ENCODE results near the gene NBEAL1. TPM values are rescaled to one million over a fixed set of nuclear protein-coding genes. Genes with fewer than 3 reads are reported as not detected.
"Not testable (repeated sequence)": the region's sequence is repeated elsewhere in the genome, so short reads cannot be mapped to it uniquely, and the experiment has no call there.

The NBEAL1 gene
- polyA plus RNA-seq, 3 donors = 4.2 to 10.1 (median 6.0) TPM

DNA sequence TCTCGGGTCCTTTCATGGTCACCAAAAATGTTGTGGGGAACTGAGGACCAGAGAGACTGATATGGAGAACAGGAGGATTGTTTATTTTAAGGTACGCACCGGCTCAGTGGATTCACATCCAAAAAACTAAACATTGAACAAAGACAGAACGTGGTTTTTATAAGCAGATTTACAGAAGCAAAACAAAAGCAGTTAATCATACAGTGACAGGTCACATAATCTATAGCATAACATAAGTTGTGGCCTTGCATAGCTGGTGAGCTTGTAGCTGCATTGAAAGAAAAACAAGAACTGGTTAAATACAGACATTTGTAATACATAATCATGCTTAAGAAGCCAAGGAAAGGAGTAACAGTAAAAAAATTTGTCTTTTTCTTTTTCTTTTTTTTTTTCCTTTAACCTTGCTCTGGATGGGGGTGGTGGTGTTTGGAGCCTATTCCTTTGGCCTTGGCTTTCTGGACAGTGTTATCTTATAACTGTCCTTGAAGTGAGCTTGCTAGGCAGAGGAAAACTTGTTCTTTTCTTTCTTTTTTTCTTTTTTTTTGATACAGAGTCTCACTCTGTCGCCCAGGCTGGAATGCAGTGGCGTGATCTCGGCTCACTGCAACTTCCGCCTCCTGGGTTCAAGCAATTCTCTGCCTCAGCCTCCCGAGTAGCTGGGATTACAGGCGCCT lies 238.9 kb downstream of the NBEAL1 start:
- WGBS, 3 donors = 68 to 90% (median 85%) methylated on average over 10 of the region's 10 CpGs
- not testable (repeated sequence) for H3K27ac ChIP-seq (ENCODE audit: low read depth, low read length)

DNA sequence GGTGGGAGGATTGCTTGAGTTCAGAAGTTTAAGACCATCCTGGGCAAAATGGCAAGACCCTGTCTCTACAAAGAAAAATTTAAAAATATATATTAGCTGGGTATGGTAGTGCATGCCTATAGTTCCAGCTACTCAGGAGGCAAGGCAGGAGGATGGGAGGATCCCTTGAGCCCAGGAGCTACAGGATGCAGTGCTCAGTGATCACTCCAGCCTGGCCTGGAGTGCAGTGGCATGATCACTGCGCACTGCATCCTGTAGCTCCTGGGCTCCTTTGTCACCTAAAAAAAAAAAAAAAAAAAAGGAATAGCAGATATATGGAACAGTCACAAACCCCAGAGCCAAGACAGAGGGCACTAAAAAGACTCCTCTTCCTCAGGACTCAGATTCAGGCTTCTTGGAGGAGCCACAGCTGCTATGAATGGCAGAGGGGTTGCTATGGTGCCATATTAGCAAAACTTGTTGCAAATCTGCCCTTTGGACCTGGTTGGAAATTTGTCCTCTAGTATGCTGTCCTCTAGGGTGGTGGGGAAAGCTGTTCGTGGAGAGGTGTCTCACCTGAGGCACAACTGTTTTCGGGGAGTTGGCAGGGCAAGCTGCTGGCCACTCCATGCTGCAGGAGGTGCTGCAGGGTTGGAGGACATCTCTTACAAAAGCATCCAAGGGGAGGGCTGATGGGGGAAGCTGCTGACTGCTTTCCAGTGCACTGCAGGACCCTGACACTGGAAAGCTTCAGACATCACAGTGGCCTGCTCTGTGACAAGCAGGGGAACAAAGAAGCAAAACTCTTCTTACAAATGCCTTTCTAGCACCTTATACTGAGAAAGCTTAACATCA lies 246.9 kb downstream of the NBEAL1 start:
- H3K27ac ChIP-seq (ENCODE audit: low read depth, low read length) = no peak overlapping the region
- WGBS, 3 donors = 92 to 98% (median 94%) methylated on average over 3 of the region's 3 CpGs

Other genes with a start within 250 kb of the NBEAL1 start
- 1 to 10 TPM; 1.4 to 3.4 (median 2.2) TPM for gene ICA1L, start 143.1 kb upstream of the NBEAL1 start, polyA plus RNA-seq
- 10 to 100 TPM in 1 of 3 donors, 1 to 10 TPM in 2; 5.4 to 11.6 (median 6.0) TPM for gene WDR12, start 103.2 kb upstream of the NBEAL1 start, polyA plus RNA-seq
- gene CARF, start 102.6 kb upstream of the NBEAL1 start, polyA plus RNA-seq = 1 to 10 TPM; 1.7 to 2.2 (median 1.8) TPM
- 10 to 100 TPM in 1 of 3 donors, 1 to 10 TPM in 2; 8.4 to 15.4 (median 9.0) TPM for gene CYP20A1, start 224.1 kb downstream of the NBEAL1 start, polyA plus RNA-seq

Data from adipose tissue (tissue), 3 donors.